Right renal cortex interstitium (tissue), 3 donors: ENCODE measurements around the gene TSFM. TPM values are rescaled to one million over a fixed set of nuclear protein-coding genes. Genes with fewer than 3 reads are reported as not detected.

Experiments
- DNase-seq, 3 donors: peaks; one replicate each; pipeline ENCODE4 v3.0.0-alpha.2; 2013; ENCODE audit warnings: low read depth in 3 of 3, low spot score in 2 of 3
- polyA plus RNA-seq, 3 donors: library from polyadenylated mRNA; unstranded; fragments of 120-200 nt; gene quantifications; one replicate each; pipeline ENCODE4 v1.2.1, GENCODE V29; 2013; ENCODE audit not compliant: insufficient read length in 3 of 3

Gene TSFM
- polyA plus RNA-seq: 10 to 100 TPM; 36.3 to 45.5 (median 42.2) TPM

- DNase-seq: peak; percentile 89 to 94 (median 90)
Measured at GRCh38 chr12:57782608-57783465, at the start of gene TSFM. TSS of gene TSFM (plus strand) at chr12:57782787. CDS start at chr12:57782802, 15 bp downstream.

GRCh38 chr12:57733928-57734327 is 48.7 kb upstream of the TSFM start:
- DNase-seq: no peak

GRCh38 chr12:57734591-57734990 is 48.0 kb upstream of the TSFM start:
- DNase-seq: no peak

- no peak for DNase-seq
Measured at GRCh38 chr12:57735198-57735855, 47.3 kb upstream of the TSFM start.

GRCh38 chr12:57735952-57736740 is 46.4 kb upstream of the TSFM start:
- no peak for DNase-seq

- no peak for DNase-seq
Measured at GRCh38 chr12:57736741-57737466, 45.7 kb upstream of the TSFM start.

- DNase-seq: no peak
Measured at GRCh38 chr12:57737467-57738460, 44.8 kb upstream of the TSFM start.

GRCh38 chr12:57738661-57739237 is 43.8 kb upstream of the TSFM start, which contains the start of gene AGAP2:
TSS of gene AGAP2 (minus strand) at chr12:57738742. CDS start at chr12:57738246, 496 bp downstream.
- DNase-seq: no peak

- DNase-seq: no peak
Measured at GRCh38 chr12:57739387-57739786, 43.2 kb upstream of the TSFM start.

GRCh38 chr12:57739914-57740538 is 42.6 kb upstream of the TSFM start:
- DNase-seq: no peak

GRCh38 chr12:57740656-57741412 is 41.8 kb upstream of the TSFM start:
- DNase-seq: no peak

GRCh38 chr12:57741413-57741789 is 41.2 kb upstream of the TSFM start:
- DNase-seq: no peak

GRCh38 chr12:57741844-57742738 is 40.5 kb upstream of the TSFM start:
- DNase-seq: no peak

GRCh38 chr12:57743769-57744168 is 38.8 kb upstream of the TSFM start:
- DNase-seq: no peak

GRCh38 chr12:57744194-57744776 is 38.3 kb upstream of the TSFM start:
- DNase-seq: peak in 2 of 3 donors; percentile 77 to 80

- peak; percentile 96 to 99 (median 98) for DNase-seq
Measured at GRCh38 chr12:57744777-57745484, 37.7 kb upstream of the TSFM start, which contains the start of gene TSPAN31. TSS of gene TSPAN31 (plus strand) at chr12:57745039. CDS start at chr12:57745155, 116 bp downstream.
